ENCODE measurements around the gene SLC22A7. TPM values are rescaled to one million over a fixed set of nuclear protein-coding genes. Genes with fewer than 3 reads are reported as not detected.
A peak's percentile ranks its signal among the peaks of the same experiment; 100 is the strongest.

SLC22A7 gene
- total RNA-seq, 4 donors from 2014 or later = not detected

DNA sequence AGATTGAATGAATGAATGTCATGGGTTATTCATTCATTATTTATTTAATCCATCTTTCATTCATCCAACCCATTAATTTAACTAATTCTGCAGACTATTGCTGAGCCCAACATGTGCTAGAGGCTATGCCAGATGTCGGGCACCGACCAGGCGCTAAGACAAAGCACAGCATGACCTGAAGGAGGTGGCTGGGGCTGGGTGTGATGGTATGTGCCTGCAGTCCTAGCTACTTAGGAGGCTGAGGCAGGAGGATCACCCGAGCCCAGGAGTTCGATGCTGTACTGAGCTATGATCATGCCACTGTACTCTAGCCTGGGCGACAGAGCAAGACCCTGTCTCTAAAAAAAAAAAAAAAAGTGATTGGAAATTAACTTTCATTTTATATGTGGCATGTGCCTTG is 5.7 kb upstream of the SLC22A7 start:
- WGBS = 95% methylated on average over 6 of the region's 6 CpGs
- Histone ChIP-seq H3K9me3 (no peaks in the 10 kb centered on the region), H3K27me3 (no peaks in the 10 kb centered on the region), H3K4me1 (no peaks in the 10 kb centered on the region), H3K4me3 (no peak overlapping the region), H3K27ac (no peak overlapping the region), H3K36me3 (no peaks in the 10 kb centered on the region)
- TF ChIP-seq EP300 (IDR thresholded peaks at IDR 0.05) = no peak
- no peak for TF ChIP-seq CTCF (IDR thresholded peaks at IDR 0.05)
- no peak for TF ChIP-seq POLR2AphosphoS5 (IDR thresholded peaks at IDR 0.05)
- peak in 1 of 2 donors; percentile 47 for DNase-seq (ENCODE audit: low spot score in 2 of 2)

DNA sequence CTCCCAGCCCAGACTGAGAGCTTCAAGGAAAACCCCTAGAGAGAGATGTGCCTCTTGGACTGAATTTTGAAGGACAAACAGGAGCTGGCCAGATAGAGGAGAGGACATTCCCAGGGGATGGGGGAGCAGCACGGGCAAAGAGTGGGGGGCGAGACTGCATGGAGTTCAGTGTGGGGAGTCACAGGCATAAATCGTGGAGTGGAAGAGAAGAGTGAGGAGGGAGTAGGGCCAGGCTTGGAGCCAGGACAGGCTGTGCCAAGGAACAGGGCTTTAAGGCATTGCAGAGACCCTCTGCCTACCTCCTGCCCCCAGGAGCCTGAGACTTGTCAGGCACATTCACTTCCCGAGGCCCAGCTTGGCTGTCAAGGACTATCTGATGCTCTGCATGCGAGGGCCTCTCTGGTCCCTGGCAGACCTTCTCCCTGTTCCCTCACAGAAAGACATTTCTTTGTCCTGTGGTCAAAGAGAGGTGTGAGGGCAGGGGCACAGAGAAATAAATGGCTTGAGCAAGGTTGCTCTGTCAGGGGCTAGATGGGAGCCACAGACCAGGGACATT is 5.2 kb upstream of the SLC22A7 start:
- Histone ChIP-seq H3K4me3 (no peak overlapping the region), H3K9me3 (no peaks in the 10 kb centered on the region), H3K4me1 (no peaks in the 10 kb centered on the region), H3K36me3 (no peaks in the 10 kb centered on the region), H3K27ac (no peak overlapping the region), H3K27me3 (peaks cover 4% of the 10 kb centered on the region)
- WGBS = 67% methylated on average over 4 of the region's 5 CpGs
- peak in 1 of 2 donors; percentile 40 for DNase-seq (ENCODE audit: low spot score in 2 of 2)
- TF ChIP-seq CTCF (IDR thresholded peaks at IDR 0.05) = no peak
- no peak for TF ChIP-seq POLR2A (IDR thresholded peaks at IDR 0.05)
- TF ChIP-seq EP300 (IDR thresholded peaks at IDR 0.05) = no peak
- no peak for TF ChIP-seq POLR2AphosphoS5 (IDR thresholded peaks at IDR 0.05)

- Histone ChIP-seq H3K4me3 (no peak overlapping the region), H3K4me1 (no peaks in the 10 kb centered on the region), H3K36me3 (no peaks in the 10 kb centered on the region), H3K9me3 (no peaks in the 10 kb centered on the region), H3K27me3 (peaks cover 13% of the 10 kb centered on the region), H3K27ac (no peak overlapping the region)
- WGBS = 94% methylated on average over 3 of the region's 3 CpGs
- no peak for DNase-seq (ENCODE audit: low spot score in 2 of 2)
- no peak for TF ChIP-seq EP300 (IDR thresholded peaks at IDR 0.05)
- TF ChIP-seq POLR2A (IDR thresholded peaks at IDR 0.05) = no peak
- no peak for TF ChIP-seq POLR2AphosphoS5 (IDR thresholded peaks at IDR 0.05)
- no peak for TF ChIP-seq CTCF (IDR thresholded peaks at IDR 0.05)
Measured at GRCh38 chr6:43293698-43294097, 4.4 kb upstream of the SLC22A7 start.

- TF ChIP-seq CTCF (IDR thresholded peaks at IDR 0.05) (no peak), EP300 (IDR thresholded peaks at IDR 0.05) (no peak), POLR2A (IDR thresholded peaks at IDR 0.05) (no peak), POLR2AphosphoS5 (IDR thresholded peaks at IDR 0.05) (no peak)
- no peak overlapping the region for H3K27ac ChIP-seq
- DNase-seq (ENCODE audit: low spot score in 2 of 2) = no peak
- 84% methylated on average over 3 of the region's 3 CpGs for WGBS
- H3K36me3 ChIP-seq = no peaks in the 10 kb centered on the region
- no peak overlapping the region for H3K4me3 ChIP-seq
- H3K27me3 ChIP-seq = peaks cover 13% of the 10 kb centered on the region
- no peaks in the 10 kb centered on the region for H3K9me3 ChIP-seq
- no peaks in the 10 kb centered on the region for H3K4me1 ChIP-seq
Measured at GRCh38 chr6:43294536-43294935, 3.5 kb upstream of the SLC22A7 start.

- no peak for DNase-seq (ENCODE audit: low spot score in 2 of 2)
- no peaks in the 10 kb centered on the region for H3K4me1 ChIP-seq
- no peak for TF ChIP-seq CTCF (IDR thresholded peaks at IDR 0.05)
- no peak for TF ChIP-seq POLR2AphosphoS5 (IDR thresholded peaks at IDR 0.05)
- TF ChIP-seq EP300 (IDR thresholded peaks at IDR 0.05) = no peak
- H3K36me3 ChIP-seq = no peaks in the 10 kb centered on the region
- H3K27me3 ChIP-seq = peaks cover 13% of the 10 kb centered on the region
- H3K4me3 ChIP-seq = no peak overlapping the region
- no peak overlapping the region for H3K27ac ChIP-seq
- H3K9me3 ChIP-seq = no peaks in the 10 kb centered on the region
- WGBS = 92% methylated on average over 3 of the region's 3 CpGs
Measured at GRCh38 chr6:43295456-43295855, 2.6 kb upstream of the SLC22A7 start.
